CD4-positive, alpha-beta T cell treated with Interleukin-4 for 4 hours (primary cell): ENCODE results near the gene CD99.
"Not testable (repeated sequence)": the region's sequence is repeated elsewhere in the genome, so short reads cannot be mapped to it uniquely, and the experiment has no call there.

Source experiments
- DNase-seq: peaks from one replicate; pipeline ENCODE4 v3.0.0-alpha.2; 2020

Gene CD99

GRCh38 chrX:2732649-2733048 is 41.6 kb downstream of the CD99 start:
- DNase-seq = no peak

- DNase-seq = no peak
These were observed 42.2 kb downstream of the CD99 start for GRCh38 chrX:2733286-2733685.

GRCh38 chrX:2735270-2735669 is 44.2 kb downstream of the CD99 start:
- DNase-seq = no peak

DNA sequence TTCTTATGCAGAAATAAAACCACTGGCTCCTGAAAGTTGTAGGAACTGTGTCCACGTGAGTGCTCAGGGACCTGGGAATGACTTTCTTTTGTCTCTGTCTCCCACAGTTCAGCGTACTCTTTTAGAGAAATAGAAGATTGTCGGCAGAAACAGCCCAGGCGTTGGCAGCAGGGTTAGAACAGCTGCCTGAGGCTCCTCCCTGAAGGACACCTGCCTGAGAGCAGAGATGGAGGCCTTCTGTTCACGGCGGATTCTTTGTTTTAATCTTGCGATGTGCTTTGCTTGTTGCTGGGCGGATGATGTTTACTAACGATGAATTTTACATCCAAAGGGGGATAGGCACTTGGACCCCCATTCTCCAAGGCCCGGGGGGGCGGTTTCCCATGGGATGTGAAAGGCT is 49.6 kb downstream of the CD99 start:
- no peak for DNase-seq

GRCh38 chrX:2741386-2741785 is 50.3 kb downstream of the CD99 start:
- no peak for DNase-seq

- DNase-seq = not testable (repeated sequence)
These were observed 55.2 kb downstream of the CD99 start for GRCh38 chrX:2746250-2746649.

GRCh38 chrX:2748171-2748814 is 57.2 kb downstream of the CD99 start:
- no peak for DNase-seq

DNA sequence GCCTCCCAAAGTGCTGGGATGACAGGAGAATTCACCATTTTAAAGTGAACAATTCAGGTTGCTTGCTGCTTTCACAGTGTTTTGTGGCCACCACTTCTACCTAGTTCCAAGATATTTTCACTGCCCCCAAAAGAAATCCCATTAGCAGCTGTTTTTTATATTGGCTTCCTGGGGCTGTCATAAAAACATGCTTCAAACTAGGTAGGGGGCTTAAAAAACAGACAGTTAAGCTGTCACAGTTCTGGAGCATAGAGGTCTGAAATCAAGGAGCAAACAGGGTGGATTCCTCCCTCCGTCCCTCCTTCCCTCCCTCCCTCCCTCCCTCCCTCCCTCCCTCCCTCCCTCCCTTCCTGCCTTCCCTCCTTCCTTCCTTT is 57.7 kb downstream of the CD99 start:
- no peak for DNase-seq

DNA sequence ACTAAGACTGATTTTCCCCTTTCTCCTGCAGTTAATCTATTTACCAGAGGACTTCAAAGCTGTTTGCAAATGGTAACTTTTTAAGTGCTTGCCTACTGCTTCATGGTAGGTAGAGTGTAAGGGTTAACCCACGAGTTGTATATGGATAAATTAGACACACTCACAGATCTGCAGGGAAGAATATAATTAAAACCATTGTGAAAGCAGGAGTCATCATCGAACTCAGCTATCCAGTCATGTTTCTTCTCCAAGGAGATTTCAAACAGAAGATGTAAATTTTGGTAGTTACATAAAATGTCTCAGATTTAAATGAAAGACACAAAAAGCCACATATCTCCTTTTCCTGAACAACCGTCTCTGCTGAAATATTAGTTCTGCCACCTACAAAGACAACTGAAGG is 60.2 kb downstream of the CD99 start:
- DNase-seq = no peak

DNA sequence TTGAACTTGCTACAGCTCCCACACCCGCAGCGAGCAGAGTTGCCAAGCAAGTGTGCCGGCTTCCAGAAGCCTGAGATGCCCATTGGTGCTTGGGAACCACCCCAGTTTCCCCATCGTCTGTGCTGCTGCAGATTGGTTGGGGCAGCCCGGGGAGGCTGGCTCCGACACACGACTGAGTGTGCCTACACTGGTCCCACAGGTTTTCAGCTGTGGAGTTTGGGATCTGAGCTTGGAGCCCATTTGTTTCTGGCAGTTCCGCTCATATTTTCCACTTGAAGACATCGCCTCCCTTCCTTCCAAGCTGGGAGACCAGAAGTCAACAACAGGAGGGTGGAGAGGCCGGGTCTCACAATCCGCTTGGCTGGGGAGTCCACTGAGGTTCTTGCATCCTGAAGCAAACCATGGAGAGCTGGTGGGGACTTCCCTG is 60.8 kb downstream of the CD99 start, which contains the start of gene XG:
Gene XG (plus strand): TSS at position 167 of the 427 bp plus-strand sequence. CDS start 235 bp downstream, at position 402.
- not testable (repeated sequence) for DNase-seq

DNA sequence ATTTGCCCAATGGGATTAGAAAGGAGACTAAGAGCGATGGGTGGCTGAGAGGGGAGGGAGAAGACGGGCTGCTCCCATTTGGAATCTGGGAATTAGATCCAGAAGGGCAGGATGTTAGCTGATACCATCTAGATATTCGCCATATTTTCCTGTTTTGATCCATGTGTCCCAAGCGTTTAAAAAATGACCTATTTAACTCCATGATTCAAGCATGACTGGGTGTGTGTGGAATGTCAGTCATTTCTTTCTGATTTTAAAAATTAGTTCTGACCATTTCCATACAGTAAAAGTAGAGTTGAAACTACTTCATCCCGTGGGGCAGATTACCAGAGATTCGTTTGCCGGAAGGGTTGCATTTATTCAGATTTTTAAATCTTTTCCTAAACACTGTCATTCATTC is 61.3 kb downstream of the CD99 start:
- not testable (repeated sequence) for DNase-seq

- DNase-seq = not testable (repeated sequence)
These were observed 64.1 kb downstream of the CD99 start for GRCh38 chrX:2755163-2755715.

- no peak for DNase-seq
These were observed 65.5 kb downstream of the CD99 start for GRCh38 chrX:2756548-2756947.

DNA sequence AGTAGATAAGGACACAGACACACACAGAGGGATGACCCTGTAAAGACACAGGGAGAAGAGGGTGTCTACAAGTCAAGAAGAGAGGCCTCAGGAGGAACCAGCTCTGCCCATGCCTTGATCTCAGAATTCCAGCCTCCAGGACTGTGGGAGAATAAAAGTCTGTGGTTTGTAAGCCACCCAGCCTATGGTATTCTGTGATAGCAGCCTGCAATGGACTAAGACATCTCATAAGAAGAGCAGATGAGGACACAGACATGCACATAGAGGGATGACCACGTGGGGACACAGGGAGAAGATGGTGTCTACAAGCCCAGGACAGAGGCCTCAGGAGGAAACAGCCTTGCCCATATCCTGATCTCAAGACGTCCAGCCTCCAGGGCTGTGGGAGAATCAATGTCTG is 70.2 kb downstream of the CD99 start:
- no peak for DNase-seq

- not testable (repeated sequence) for DNase-seq
These were observed 71.6 kb downstream of the CD99 start for GRCh38 chrX:2762671-2763070.

- not testable (repeated sequence) for DNase-seq
These were observed 73.9 kb downstream of the CD99 start for GRCh38 chrX:2764766-2765548.

GRCh38 chrX:2765549-2765830 is 74.4 kb downstream of the CD99 start:
- no peak for DNase-seq

DNA sequence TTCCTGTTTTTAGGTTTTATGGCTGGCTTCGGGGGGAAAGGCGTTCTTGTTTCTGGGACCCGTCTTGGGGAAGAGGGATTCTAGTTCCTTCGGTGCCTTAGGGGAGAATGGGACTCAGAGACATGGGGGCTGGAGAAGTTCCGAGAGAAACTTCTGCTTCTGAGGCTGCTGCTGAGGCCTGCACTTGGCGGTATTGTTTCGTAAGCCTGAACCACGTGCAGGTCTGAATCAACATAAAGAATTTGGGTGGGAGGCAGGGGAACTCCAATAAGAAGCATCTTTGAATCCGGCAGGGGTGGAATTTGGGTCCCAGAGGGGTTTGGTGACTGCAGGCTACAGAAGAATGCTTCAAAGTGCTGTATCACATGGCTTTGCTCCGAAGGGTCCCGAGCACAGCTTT is 75.8 kb downstream of the CD99 start:
- no peak for DNase-seq

DNA sequence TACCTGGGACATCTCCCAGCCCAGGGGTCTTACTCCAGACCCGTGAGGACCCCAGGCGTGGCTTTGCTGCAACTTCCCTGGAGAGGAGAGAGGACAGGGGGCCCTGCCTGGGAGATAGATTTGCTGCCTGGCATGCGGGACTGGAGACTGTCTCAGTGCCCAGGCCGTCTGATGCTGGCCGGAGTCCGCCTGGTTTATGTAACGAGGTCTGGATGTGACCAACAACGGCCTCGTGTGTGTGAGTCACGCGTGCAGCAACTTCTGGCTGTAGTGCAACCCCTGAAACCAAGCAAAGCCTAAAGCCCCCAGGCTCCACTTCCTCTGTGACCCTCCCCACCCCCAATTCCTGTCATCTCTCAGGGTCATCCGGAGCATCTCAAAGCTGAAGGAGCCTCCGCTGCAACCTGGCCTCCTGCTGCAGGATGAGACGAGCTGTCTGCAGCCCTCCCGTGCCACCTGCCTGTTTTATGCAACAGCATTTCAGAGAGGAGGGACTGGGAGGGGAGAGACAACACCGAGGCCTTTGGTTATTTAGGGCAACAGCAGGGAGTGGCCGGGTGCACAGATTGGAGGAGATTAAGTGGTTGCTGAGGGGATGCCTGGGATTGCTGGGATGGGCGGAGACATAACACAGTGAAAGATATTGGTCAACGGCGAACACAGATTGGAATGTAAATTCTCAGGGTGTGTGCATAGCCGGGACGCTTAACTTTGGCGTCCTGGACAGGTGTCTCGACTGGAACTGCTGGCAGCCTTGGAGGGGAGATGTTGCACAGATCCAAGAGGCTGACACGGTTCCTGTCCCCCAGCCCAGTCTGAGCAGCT is 76.7 kb downstream of the CD99 start:
- DNase-seq = no peak

- no peak for DNase-seq
These were observed 78.5 kb downstream of the CD99 start for GRCh38 chrX:2769615-2770014.

DNA sequence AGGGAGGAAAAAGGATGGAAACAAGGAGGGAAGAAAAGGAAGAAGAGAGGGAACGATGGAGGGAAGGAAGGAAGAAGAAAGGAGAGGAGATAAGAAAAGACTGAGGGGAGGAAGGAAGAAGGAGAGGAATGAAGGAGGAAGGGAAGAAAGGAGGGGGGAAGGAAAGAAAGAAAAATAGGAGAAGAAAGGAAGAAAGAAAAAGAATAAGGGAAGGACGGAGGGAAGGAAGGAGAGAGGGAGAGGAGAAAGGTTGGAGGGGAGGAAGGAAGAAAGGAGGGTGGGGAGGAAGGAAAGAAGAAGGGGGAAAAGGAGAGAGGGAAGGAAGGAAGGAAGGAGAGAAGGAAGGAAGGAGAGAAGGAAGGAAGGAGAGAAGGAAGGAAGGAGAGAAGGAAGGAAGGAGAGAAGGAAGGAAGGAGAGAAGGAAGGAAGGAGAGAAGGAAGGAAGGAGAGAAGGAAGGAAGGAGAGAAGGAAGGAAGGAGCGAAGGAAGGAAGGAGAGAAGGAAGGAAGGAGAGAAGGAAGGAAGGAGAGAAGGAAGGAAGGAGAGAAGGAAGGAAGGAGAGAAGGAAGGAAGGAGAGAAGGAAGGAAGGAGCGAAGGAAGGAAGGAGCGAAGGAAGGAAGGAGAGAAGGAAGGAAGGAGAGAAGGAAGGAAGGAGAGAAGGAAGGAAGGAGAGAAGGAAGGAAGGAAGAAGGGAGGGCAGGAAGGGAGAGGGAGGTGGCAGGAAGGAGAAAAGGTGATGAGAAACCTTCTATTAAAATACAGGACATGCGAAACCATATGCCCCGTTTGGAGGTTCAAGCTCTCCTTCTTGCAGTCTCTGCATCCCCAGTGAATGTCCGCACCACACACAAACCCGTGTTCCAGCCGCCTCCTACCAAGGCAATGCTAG is 82.3 kb downstream of the CD99 start:
- DNase-seq = not testable (repeated sequence)

DNA sequence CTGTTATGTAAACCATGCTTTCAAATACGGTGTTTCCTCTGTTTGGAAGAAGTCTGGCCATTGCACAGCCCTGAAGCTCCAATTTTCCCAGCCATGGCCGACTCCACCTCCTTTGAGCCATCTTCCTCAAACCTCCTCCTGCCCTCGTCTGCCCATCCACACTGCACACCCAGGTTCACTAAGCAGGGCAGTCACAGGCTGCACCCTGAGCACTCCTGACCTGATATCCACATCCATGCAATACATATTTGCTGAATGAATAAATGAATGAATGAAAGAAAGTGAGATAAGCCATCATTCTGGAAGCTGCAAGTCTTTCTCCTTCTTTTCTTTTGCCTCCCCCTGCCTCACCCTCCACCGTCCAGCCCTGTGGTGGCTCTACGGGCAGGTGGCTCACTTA is 83.0 kb downstream of the CD99 start:
- no peak for DNase-seq
